C4-2B (cell line): ENCODE results near the gene LCNL1.

ENCODE experiments used
- H3K27ac ChIP-seq: fragments of 450-650 bp; 2 replicates; pipeline ENCODE4 v1.5.1; 2017
- ZFX ChIP-seq: fragments of 450-650 bp; IDR thresholded peaks from 2 replicates; pipeline ENCODE4 v1.6.1; 2017
- TF ChIP-seq, protein P1 (sequence below): fragments of 450-650 bp; conservative IDR thresholded peaks from 2 replicates; pipeline ENCODE4 v1.5.1; 2017; ENCODE audit warnings: mild to moderate bottlenecking

LCNL1 gene

DNA sequence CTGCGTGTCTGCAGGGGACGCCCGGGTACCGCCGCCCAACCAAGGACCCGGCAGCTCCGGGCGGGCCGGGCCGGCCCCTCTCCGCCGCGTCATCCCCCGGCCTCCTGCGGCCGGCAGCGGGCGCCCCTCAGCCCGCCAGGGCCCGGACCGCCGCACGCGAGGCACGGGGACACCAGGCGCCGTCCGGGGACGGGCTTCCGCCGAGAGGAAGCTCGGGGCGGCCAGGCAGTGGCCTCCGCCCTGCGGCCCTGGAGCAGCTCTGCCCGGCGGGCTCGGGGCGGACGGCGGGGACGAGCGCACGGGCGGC lies 38.6 kb upstream of the LCNL1 start:
- TF ChIP-seq, protein P1, sequence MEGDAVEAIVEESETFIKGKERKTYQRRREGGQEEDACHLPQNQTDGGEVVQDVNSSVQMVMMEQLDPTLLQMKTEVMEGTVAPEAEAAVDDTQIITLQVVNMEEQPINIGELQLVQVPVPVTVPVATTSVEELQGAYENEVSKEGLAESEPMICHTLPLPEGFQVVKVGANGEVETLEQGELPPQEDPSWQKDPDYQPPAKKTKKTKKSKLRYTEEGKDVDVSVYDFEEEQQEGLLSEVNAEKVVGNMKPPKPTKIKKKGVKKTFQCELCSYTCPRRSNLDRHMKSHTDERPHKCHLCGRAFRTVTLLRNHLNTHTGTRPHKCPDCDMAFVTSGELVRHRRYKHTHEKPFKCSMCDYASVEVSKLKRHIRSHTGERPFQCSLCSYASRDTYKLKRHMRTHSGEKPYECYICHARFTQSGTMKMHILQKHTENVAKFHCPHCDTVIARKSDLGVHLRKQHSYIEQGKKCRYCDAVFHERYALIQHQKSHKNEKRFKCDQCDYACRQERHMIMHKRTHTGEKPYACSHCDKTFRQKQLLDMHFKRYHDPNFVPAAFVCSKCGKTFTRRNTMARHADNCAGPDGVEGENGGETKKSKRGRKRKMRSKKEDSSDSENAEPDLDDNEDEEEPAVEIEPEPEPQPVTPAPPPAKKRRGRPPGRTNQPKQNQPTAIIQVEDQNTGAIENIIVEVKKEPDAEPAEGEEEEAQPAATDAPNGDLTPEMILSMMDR, result no peak
- TF ChIP-seq ZFX, result peak; percentile 90
- H3K27ac ChIP-seq, result peak overlapping the region; percentile 94

DNA sequence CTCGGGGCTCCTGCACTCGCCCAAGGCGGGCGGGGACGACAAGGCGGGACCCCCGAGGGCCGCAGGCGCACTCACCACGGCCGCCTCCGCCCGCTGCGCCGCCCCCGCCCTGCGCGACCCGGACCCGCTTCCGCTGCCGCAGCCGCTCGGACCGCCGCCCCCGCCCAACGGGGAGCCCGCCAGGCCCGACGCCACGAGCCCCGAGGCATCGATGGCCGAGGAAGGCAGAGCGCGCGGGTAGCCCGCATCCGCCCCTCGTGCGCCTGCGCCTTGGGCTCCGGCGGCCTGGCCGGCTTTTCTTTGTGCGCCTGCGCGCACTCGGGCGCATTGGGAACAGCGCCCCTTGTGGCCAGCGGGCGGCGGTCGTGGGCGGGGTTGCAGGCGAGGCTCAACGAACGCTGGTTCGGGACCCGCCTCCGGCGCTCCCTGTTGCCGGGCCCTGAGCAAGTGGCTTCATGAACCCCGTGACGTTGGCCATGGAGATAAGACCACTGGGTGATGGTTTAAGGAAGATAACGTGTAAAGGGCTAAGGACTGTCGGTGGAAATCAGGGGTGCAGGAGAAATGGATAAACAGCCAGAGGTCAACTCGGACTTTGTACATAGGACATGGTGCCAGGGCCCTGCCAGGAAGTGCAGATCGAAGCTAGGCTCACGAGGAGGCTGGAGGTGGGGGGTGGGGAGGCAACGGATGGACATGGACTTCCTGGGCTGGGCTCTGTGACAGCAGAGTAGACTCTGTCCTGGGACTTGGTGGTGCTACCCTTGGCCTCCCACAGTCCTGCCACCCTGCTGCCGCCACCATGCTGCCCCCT lies 38.1 kb upstream of the LCNL1 start, which contains the start of the genes C8G and FBXW5:
TSS of gene C8G (plus strand) at position 725 of the 814 bp plus-strand sequence. CDS start at position 803, 78 bp downstream.
TSS of gene FBXW5 (minus strand) at position 220 of the 814 bp plus-strand sequence. CDS start 655 bp downstream, outside the sequence.
- peak; percentile 63; the same call in 1 of the 2 replicates for TF ChIP-seq ZFX
- TF ChIP-seq, protein P1, result peak; percentile 100
- H3K27ac ChIP-seq, result peak within 1 kb of the TSS; percentile 94

DNA sequence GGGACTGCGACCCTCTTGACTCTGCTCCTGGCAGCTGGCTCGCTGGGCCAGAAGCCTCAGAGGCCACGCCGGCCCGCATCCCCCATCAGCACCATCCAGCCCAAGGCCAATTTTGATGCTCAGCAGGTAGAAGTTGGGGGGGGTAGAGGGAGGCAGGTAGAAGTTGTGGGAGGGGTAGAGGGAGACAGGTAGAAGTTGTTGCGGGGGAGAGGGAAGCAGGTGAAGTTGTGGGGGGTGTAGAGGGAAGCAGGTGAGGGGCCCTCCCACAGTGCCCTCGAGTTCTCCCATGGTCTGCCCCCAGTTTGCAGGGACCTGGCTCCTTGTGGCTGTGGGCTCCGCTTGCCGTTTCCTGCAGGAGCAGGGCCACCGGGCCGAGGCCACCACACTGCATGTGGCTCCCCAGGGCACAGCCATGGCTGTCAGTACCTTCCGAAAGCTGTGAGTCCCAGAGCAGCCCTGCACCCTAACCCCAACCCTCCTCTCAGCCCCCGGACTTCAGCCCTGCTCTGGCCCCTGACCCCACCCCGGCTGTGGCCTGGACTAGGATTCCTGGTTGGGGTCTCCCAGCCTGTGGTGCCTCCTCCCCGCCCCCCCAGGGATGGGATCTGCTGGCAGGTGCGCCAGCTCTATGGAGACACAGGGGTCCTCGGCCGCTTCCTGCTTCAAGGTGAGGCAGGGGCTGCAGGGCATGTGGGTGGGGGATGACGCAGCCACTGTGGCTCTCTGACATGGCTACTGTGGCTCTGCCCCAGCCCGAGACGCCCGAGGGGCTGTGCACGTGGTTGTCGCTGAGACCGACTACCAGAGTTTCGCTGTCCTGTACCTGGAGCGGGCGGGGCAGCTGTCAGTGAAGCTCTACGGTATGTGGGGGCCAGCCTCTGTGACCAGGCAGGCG lies 37.2 kb upstream of the LCNL1 start:
- TF ChIP-seq ZFX, result no peak
- TF ChIP-seq, protein P1, result no peak
- peak overlapping the region; percentile 94 for H3K27ac ChIP-seq

DNA sequence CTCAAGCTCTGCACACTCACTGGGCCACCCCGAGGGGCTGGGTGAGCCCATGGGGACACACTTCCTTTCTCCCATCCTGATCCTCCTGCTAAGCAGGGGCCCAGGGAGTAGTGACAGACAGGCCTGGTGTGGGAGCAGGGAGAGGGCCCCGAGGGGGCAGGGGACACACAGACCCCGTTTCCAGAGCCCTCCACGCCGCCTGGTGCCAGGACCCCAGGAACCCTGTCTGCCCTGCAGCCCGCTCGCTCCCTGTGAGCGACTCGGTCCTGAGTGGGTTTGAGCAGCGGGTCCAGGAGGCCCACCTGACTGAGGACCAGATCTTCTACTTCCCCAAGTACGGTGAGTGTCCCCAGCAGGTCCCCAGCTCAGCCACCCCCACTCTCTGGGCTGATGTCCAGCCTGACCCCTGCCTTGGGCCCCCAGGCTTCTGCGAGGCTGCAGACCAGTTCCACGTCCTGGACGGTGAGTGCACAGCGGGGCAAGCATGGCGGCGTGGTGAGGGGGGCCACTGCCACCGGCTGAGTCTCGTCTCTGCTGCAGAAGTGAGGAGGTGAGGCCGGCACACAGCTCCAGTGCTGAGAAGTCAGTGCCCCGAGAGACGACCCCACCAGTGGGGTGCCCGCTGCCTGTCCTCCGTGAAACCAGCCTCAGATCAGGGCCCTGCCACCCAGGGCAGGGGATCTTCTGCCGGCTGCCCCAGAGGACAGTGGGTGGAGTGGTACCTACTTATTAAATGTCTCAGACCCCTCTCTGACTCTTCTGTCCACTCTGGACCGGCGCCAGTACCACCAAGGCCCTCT lies 36.4 kb upstream of the LCNL1 start:
- no peak for TF ChIP-seq ZFX
- TF ChIP-seq, protein P1, result no peak
- H3K27ac ChIP-seq, result no peak overlapping the region

DNA sequence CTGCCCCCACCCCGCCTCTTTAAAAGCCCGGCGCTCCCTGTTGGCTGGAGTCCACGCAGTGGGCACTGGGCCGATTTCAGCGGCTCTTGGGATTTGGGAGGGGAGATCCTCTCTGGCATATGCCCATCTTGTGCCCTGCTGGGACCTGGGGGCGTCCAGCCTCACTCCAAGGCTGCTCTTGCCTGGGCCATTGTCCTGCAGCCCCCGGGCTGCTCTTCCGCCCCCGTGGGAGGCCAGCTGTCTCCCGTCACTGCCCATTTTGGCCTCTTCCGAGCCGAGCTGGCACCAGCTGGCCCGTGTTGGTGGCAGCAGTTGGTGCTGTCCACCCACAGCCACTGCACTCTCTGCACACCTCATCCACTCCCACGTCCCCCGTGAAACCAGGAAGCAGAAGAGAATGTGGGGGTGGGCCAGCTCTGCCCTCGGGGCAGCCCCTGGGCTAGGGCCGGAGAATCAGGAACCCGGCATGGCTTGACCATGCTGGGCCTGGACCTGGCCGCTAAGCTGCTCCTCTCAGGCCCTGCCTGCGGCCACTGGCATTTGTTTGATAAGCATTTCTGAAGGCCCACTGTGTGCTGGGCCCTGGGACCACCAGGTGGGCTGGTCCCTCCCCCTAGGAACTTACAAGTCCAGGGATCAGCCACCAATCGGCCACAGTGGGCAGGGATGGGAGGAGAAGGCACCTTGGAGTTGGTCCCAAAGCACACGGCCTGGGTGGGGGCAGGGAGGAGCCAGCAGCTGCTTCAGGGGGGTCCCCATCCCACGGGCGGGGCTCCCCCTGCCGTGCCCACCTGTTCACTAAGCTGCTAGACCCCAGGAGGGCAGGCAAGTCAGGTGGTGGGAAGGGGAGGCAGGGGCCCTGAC lies 35.5 kb upstream of the LCNL1 start:
- peak overlapping the region; percentile 3; the same call in 1 of the 2 replicates for H3K27ac ChIP-seq
- TF ChIP-seq, protein P1, result no peak
- no peak for TF ChIP-seq ZFX

DNA sequence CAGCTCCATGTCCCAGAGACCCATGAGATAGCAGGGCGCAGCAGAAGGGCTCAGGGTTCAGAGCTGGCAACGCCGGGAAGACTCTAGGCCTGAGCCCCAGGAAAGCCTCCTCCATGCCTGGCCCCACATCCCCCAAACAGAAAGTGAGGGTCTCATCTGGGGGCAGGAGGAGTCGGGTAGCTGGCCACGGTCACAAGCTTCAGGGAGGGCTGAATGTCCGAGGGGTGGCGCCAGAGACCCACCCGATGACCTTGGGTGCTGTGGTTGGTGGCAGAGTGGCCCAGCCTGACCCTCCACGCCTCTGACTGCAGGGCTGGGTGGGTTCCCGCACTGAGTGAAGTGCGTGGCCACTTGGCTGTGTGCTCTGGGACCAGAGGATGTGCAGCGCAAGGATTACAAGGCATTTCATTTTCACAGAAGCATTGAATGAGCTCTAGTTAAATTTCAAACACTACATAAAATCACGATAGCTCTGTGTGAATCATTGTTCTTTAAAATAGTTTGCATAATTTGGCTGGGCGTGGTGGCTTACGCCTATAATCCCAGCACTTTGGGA lies 34.8 kb upstream of the LCNL1 start:
- H3K27ac ChIP-seq, result peak overlapping the region; percentile 3; the same call in 1 of the 2 replicates
- TF ChIP-seq, protein P1, result peak; percentile 49
- TF ChIP-seq ZFX, result no peak
